SU-DHL-6 (cell line): ENCODE data around the gene TCTA.

ENCODE experiments used
- H2AFZ ChIP-seq: fragments of 200-600 bp; sonication (generic); 2 replicates; pipeline ENCODE4 v1.6.1; 2014; ENCODE audit warnings: low read depth, mild to moderate bottlenecking, moderate library complexity, mixed read lengths, antibody characterized with exemption, low read length; ENCODE audit not compliant: severe bottlenecking
- H3F3A ChIP-seq: fragments of 200-600 bp; shearing (Covaris generic); 2 replicates; pipeline ENCODE4 v1.6.0; 2016; ENCODE audit warnings: antibody characterized with exemption, mild to moderate bottlenecking; ENCODE audit not compliant: insufficient read depth
- H3K27ac ChIP-seq: fragments of 200-600 bp; sonication (generic); 2 replicates; pipeline ENCODE4 v1.5.1; 2016; ENCODE audit warnings: low read depth, mild to moderate bottlenecking, low read length, moderate library complexity, mixed read lengths
- H3K27me3 ChIP-seq: fragments of 200-600 bp; sonication (generic), shearing (Covaris generic); 2 replicates; pipeline ENCODE4 v1.6.0; 2014; ENCODE audit warnings: mild to moderate bottlenecking, low read length
- H3K36me3 ChIP-seq: fragments of 200-600 bp; sonication (generic); 2 replicates; pipeline ENCODE4 v1.6.1; 2014; ENCODE audit warnings: mild to moderate bottlenecking, low read length, mixed read lengths
- H3K4me2 ChIP-seq: fragments of 300-600, 200-600 bp; shearing (Covaris generic), sonication (generic); 2 replicates; pipeline ENCODE4 v1.6.0; 2014; ENCODE audit warnings: low read length, low read depth, mild to moderate bottlenecking; ENCODE audit not compliant: poor library complexity, severe bottlenecking
- H3K4me3 ChIP-seq: fragments of 200-600 bp; sonication (generic); 2 replicates; pipeline ENCODE4 v1.5.1; 2014; ENCODE audit warnings: antibody characterized with exemption, low read length, mild to moderate bottlenecking, mixed read lengths; ENCODE audit not compliant: insufficient read depth, poor library complexity, severe bottlenecking
- H3K79me2 ChIP-seq: fragments of 200-600 bp; sonication (generic); 2 replicates; pipeline ENCODE4 v1.6.1; 2014; ENCODE audit warnings: mild to moderate bottlenecking, low read length, moderate library complexity; ENCODE audit not compliant: insufficient read depth
- H3K9ac ChIP-seq: fragments of 200-600 bp; sonication (generic); 2 replicates; pipeline ENCODE4 v1.7.0; 2014; ENCODE audit warnings: mild to moderate bottlenecking, low read length
- H3K9me2 ChIP-seq: fragments of 200-600 bp; sonication (generic); replicated peaks from 2 replicates; pipeline ENCODE4 v1.6.1; 2014; ENCODE audit warnings: low read length; ENCODE audit not compliant: insufficient read depth
- H3K9me3 ChIP-seq: fragments of 200-600 bp; sonication (generic); 2 replicates; pipeline ENCODE4 v1.6.1; 2014; ENCODE audit warnings: low read length, mixed read lengths; ENCODE audit not compliant: insufficient read depth
- H4K20me1 ChIP-seq: fragments of 200-600 bp; sonication (generic); 2 replicates; pipeline ENCODE4 v1.6.1; 2014; ENCODE audit warnings: low read depth, mild to moderate bottlenecking, antibody characterized with exemption, low read length, moderate library complexity, mixed read lengths
- EZH2phosphoT487 ChIP-seq: fragments of 200-600 bp; sonication (generic), shearing (Covaris generic); conservative IDR thresholded peaks from 2 replicates; pipeline ENCODE4 v1.6.1; 2018; ENCODE audit warnings: mild to moderate bottlenecking, antibody characterized with exemption, low read length, moderate library complexity, mixed read lengths
- TF ChIP-seq, protein P1 (sequence below): fragments of 200-600 bp; sonication (generic); IDR thresholded peaks from one replicate; pipeline ENCODE4 v1.5.1; 2017; ENCODE audit warnings: antibody characterized with exemption, mild to moderate bottlenecking, low read length, moderate library complexity; ENCODE audit not compliant: insufficient read depth, poor library complexity, severe bottlenecking

Gene TCTA

DNA sequence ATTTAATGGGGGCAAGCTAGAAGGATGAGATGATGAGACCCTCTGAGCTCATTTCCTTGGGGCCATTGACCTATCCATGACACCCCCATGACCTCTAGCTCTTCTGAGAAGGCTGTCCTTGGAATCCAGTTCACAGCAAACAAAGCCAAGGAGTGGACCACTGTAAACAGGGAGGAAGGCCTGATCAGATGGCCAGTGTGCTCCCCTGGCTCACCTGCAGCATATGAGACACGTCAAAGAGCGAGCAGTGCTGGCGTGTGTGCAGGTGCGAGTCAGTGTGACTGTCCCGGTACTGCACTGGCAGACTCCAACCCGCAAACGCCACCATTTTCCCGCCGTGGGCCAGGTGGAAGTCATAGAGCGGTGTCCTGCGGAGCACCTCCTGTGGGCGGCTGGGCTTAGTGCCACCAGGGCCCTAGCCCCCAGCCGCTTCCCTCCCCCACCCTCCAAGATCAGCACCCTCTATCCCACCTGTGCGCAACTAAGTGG lies 9.7 kb downstream of the TCTA start:
- Histone ChIP-seq H3K9me3 (no peaks in the 10 kb centered on the region), H3F3A (0 out of 2 replicates have a peak, but pooled peaks cover 3% of the 10 kb centered on the region), H3K36me3 (no peaks in the 10 kb centered on the region), H3K9me2 (no peaks in the 10 kb centered on the region), H3K27ac (no peak overlapping the region), H3K4me3 (no peak overlapping the region), H3K27me3 (no peaks in the 10 kb centered on the region), H2AFZ (no peak overlapping the region), H3K4me2 (no peak overlapping the region), H3K79me2 (no peaks in the 10 kb centered on the region), H3K9ac (no peak overlapping the region), H4K20me1 (no peaks in the 10 kb centered on the region)
- TF ChIP-seq, protein P1, sequence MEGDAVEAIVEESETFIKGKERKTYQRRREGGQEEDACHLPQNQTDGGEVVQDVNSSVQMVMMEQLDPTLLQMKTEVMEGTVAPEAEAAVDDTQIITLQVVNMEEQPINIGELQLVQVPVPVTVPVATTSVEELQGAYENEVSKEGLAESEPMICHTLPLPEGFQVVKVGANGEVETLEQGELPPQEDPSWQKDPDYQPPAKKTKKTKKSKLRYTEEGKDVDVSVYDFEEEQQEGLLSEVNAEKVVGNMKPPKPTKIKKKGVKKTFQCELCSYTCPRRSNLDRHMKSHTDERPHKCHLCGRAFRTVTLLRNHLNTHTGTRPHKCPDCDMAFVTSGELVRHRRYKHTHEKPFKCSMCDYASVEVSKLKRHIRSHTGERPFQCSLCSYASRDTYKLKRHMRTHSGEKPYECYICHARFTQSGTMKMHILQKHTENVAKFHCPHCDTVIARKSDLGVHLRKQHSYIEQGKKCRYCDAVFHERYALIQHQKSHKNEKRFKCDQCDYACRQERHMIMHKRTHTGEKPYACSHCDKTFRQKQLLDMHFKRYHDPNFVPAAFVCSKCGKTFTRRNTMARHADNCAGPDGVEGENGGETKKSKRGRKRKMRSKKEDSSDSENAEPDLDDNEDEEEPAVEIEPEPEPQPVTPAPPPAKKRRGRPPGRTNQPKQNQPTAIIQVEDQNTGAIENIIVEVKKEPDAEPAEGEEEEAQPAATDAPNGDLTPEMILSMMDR: no peak
- TF ChIP-seq EZH2phosphoT487: no peak

GRCh38 chr3:49422379-49423248 lies 10.4 kb downstream of the TCTA start, which contains the start of gene AMT:
Gene AMT (minus strand): TSS chr3:49422473. CDS start chr3:49422450, 23 bp downstream.
- H3K4me2 ChIP-seq: no peak within 1 kb of the TSS
- H3K9me3 ChIP-seq: no peaks in the 10 kb centered on the region
- no peaks in the 10 kb centered on the region for H3K36me3 ChIP-seq
- H3K79me2 ChIP-seq: no peaks in the 10 kb centered on the region
- 0 out of 2 replicates have a peak, but pooled peaks cover 3% of the 10 kb centered on the region for H3F3A ChIP-seq
- no peak for TF ChIP-seq EZH2phosphoT487
- TF ChIP-seq, protein P1: no peak
- H3K4me3 ChIP-seq: no peak within 1 kb of the TSS
- no peaks in the 10 kb centered on the region for H3K27me3 ChIP-seq
- H4K20me1 ChIP-seq: no peaks in the 10 kb centered on the region
- H3K9me2 ChIP-seq: no peaks in the 10 kb centered on the region
- H3K9ac ChIP-seq: no peak within 1 kb of the TSS
- no peak within 1 kb of the TSS for H3K27ac ChIP-seq
- no peak within 1 kb of the TSS for H2AFZ ChIP-seq

DNA sequence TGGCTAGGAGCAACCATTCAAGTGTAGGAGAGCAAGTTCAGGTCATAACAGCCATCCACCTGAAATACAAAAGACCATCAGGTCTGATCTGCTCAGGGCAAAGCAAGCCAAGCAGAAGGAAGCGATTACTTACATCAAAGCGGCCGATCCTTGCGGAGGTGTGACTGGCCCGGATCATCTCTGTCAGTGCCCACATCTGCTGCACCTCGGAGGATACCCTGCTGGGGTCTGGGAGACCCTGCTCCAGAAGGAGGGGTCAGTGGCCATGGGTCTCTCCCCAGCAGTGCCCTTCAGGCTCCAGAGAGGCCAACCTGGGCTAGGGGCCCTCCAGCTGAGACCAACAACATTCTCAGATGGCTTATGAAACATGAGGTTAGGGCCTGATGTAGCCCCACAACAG lies 12.6 kb downstream of the TCTA start:
- Histone ChIP-seq H3K27ac (no peak overlapping the region), H2AFZ (no peak overlapping the region)

More for the DNA sequence above, 12.6 kb downstream of the TCTA start:
- TF ChIP-seq, protein P1: no peak
- no peak for TF ChIP-seq EZH2phosphoT487
- no peak overlapping the region for H3K4me3 ChIP-seq
- H3K79me2 ChIP-seq: no peaks in the 10 kb centered on the region
- no peaks in the 10 kb centered on the region for H4K20me1 ChIP-seq
- H3K9me3 ChIP-seq: no peaks in the 10 kb centered on the region
- no peaks in the 10 kb centered on the region for H3K27me3 ChIP-seq
- H3K36me3 ChIP-seq: no peaks in the 10 kb centered on the region
- peaks cover 7% of the 10 kb centered on the region for H3F3A ChIP-seq
- H3K9me2 ChIP-seq: no peaks in the 10 kb centered on the region
- no peak overlapping the region for H3K9ac ChIP-seq
- no peak overlapping the region for H3K4me2 ChIP-seq
